Endothelial cell of umbilical vein (primary cell): Measurements from ENCODE around the gene ZNF24. TPM values are rescaled to one million over a fixed set of nuclear protein-coding genes. Genes with fewer than 3 reads are reported as not detected.

Source experiments
- BruUV-seq: library from RNA; stranded (reverse); fragments of 400-500 nt; replicated peaks from 2 replicates; lab custom pipeline; 2021; lab: Mats Ljungman, UMichigan
- CTCF ChIA-PET: fragments of 300-600, 350-600 bp; sonication (Branson Sonifier 250); formaldehyde crosslinking; loops from one replicate; lab custom pipeline; 2021; ENCODE audit warnings: antibody characterized with exemption, inconsistent platforms; lab: Charles Lee
- POLR2A ChIA-PET: fragments of 300-600, 350-600 bp; sonication (Branson Sonifier 250); formaldehyde crosslinking; loops from one replicate; lab custom pipeline; 2021; ENCODE audit warnings: antibody characterized with exemption, inconsistent platforms; lab: Charles Lee
- DNase-seq: peaks from one replicate; pipeline ENCODE4 v3.0.0-alpha.2; 2011; ENCODE audit warnings: low read depth, low spot score
- FAIRE-seq: peaks from 2 replicates; lab custom pipeline; 2011; peaks lifted over from hg19 to GRCh38; lab: Jason Lieb, UNC
- H2AFZ ChIP-seq: 2 replicates; pipeline ENCODE4 v1.6.0; 2012; ENCODE audit warnings: low read depth, low read length, control low read depth, inconsistent platforms
- H3K27ac ChIP-seq: 2 replicates; pipeline ENCODE4 v1.5.1; 2011; ENCODE audit warnings: low read depth, mild to moderate bottlenecking, control low read depth, low read length, moderate library complexity; ENCODE audit not compliant: insufficient read depth
- H3K27me3 ChIP-seq, 2 experiments: 2 replicates each; pipeline versions ENCODE4 v1.6.0 to v1.6.1; 2011; ENCODE audit warnings: low read length in 2 of 2, mixed read lengths in 1 of 2; ENCODE audit not compliant: control insufficient read depth in 2 of 2, insufficient read depth in 2 of 2
- H3K36me3 ChIP-seq, 2 experiments: 2 replicates in 1 of 2; 3 replicates in 1 of 2; pipeline ENCODE4 v1.5.1; 2011; ENCODE audit warnings: low read length in 2 of 2, mild to moderate bottlenecking in 1 of 2, moderate library complexity in 1 of 2; ENCODE audit not compliant: control insufficient read depth in 2 of 2, insufficient read depth in 2 of 2; ENCODE audit errors: extremely low read depth in 1 of 2
- H3K4me1 ChIP-seq: 3 replicates; pipeline ENCODE4 v1.5.1; 2011; ENCODE audit warnings: mild to moderate bottlenecking, low read length; ENCODE audit not compliant: control insufficient read depth, insufficient read depth; ENCODE audit errors: extremely low read depth
- H3K4me2 ChIP-seq: 2 replicates; pipeline ENCODE4 v1.6.1; 2011; ENCODE audit warnings: low read length, control low read depth, mixed read lengths; ENCODE audit not compliant: insufficient read depth
- H3K4me3 ChIP-seq, 3 experiments: fragments of 200-600 bp in 1 of 3; sonication (generic), shearing (Covaris generic) in 1 of 3; replicated peaks in 1 of 3; 2 replicates each; pipeline ENCODE4 v1.5.1; 2011 to 2016; ENCODE audit warnings: control low read depth in 3 of 3, low read length in 3 of 3, mild to moderate bottlenecking in 2 of 3, inconsistent platforms in 1 of 3, low read depth in 1 of 3, moderate library complexity in 1 of 3; ENCODE audit not compliant: insufficient read depth in 1 of 3
- H3K79me2 ChIP-seq: 2 replicates; pipeline ENCODE4 v1.6.0; 2012; ENCODE audit warnings: low read length, inconsistent platforms; ENCODE audit not compliant: control insufficient read depth, insufficient read depth
- H3K9ac ChIP-seq: replicated peaks from 2 replicates; pipeline ENCODE3; 2011; ENCODE audit warnings: low read length, control low read depth; ENCODE audit not compliant: insufficient read depth; ENCODE audit errors: extremely low read depth
- H3K9me1 ChIP-seq: replicated peaks from 3 replicates; pipeline ENCODE4 v1.6.0; 2011; ENCODE audit warnings: mild to moderate bottlenecking, low read length; ENCODE audit not compliant: control insufficient read depth, insufficient read depth; ENCODE audit errors: extremely low read depth
- H3K9me3 ChIP-seq: replicated peaks from 2 replicates; pipeline ENCODE4 v1.5.1; 2012; ENCODE audit warnings: low read length, inconsistent platforms; ENCODE audit not compliant: control insufficient read depth, insufficient read depth
- H4K20me1 ChIP-seq: replicated peaks from 2 replicates; pipeline ENCODE3; 2011; ENCODE audit warnings: mild to moderate bottlenecking, low read length; ENCODE audit not compliant: control insufficient read depth, insufficient read depth; ENCODE audit errors: extremely low read depth
- EZH2 ChIP-seq: IDR thresholded peaks from 2 replicates; pipeline ENCODE4 v1.6.1; 2012; ENCODE audit warnings: borderline replicate concordance, low read depth, mild to moderate bottlenecking, moderate library complexity, low read length, inconsistent platforms; ENCODE audit not compliant: severe bottlenecking
- FOS ChIP-seq: IDR thresholded peaks from 2 replicates; pipeline ENCODE4 v1.6.1; 2011; ENCODE audit warnings: mild to moderate bottlenecking, low read length, moderate library complexity, borderline replicate concordance; ENCODE audit not compliant: insufficient read depth
- GATA2 ChIP-seq: IDR thresholded peaks from 2 replicates; pipeline ENCODE4 v1.7.0; 2011; ENCODE audit warnings: low read depth, mild to moderate bottlenecking, moderate library complexity, mixed read lengths, low read length; ENCODE audit not compliant: insufficient read length, insufficient read depth
- JUN ChIP-seq: IDR thresholded peaks from 2 replicates; pipeline ENCODE4 v1.6.1; 2011; ENCODE audit warnings: borderline replicate concordance, low read depth; ENCODE audit not compliant: insufficient read length, insufficient read depth
- MYC ChIP-seq: IDR thresholded peaks from one replicate; pipeline ENCODE4 v1.6.1; 2011; ENCODE audit warnings: mild to moderate bottlenecking, low read depth, low read length
- POLR2A ChIP-seq: IDR thresholded peaks from 2 replicates; pipeline ENCODE4 v1.6.1; 2012; ENCODE audit warnings: low read depth, mild to moderate bottlenecking, control low read depth, low read length
- POLR2AphosphoS5 ChIP-seq: IDR thresholded peaks from 2 replicates; pipeline ENCODE4 v1.6.1; 2012; ENCODE audit warnings: low read depth, mild to moderate bottlenecking, control low read depth, low read length, moderate library complexity; ENCODE audit not compliant: insufficient read depth
- dilution Hi-C: fragments of 300-500 bp; cut with MboI; formaldehyde crosslinking; loops from one replicate; pipeline ENCODE4 v1.15.0; 2019; ENCODE audit warnings: low sequenced_read_pairs; ENCODE audit not compliant: extremely low pct_ligation_motif_present
- intact Hi-C: fragments of 100-400 bp; cut with micrococcal nuclease; formaldehyde crosslinking; loops from one replicate; pipeline ENCODE4 v1.10.0; 2022
- polyA plus RNA-seq, 4 experiments: library from polyadenylated mRNA; depleted of rRNA in 3 of 4; stranded (reverse) in 3 of 4; unstranded in 1 of 4; fragments of >200 nt; gene quantifications; 2 replicates each; pipeline versions ENCODE4 v1.2.1 to v1.2.3, GENCODE V29; 2011 to 2012; ENCODE audit warnings: missing spikeins in 1 of 4
- total RNA-seq: library from RNA; stranded (reverse); gene quantifications from 2 replicates; pipeline ENCODE4 v1.2.3, GENCODE V29; 2021
- TF ChIP-seq, protein P1 (sequence below), 2 donors: IDR thresholded peaks; 1 replicate in 1 of 2; 2 replicates in 1 of 2; pipeline ENCODE4 v1.5.1; 2011; ENCODE audit warnings: low read length in 2 of 2, mild to moderate bottlenecking in 2 of 2, moderate library complexity in 2 of 2, control low read depth in 1 of 2, inconsistent platforms in 1 of 2, low read depth in 1 of 2; ENCODE audit not compliant: insufficient read depth in 1 of 2; ENCODE audit errors: extremely low read depth in 1 of 2
- TF ChIP-seq, protein P2 (sequence below): IDR thresholded peaks from 2 replicates; pipeline ENCODE4 v1.6.1; 2011; ENCODE audit not compliant: insufficient read depth, insufficient read length

Gene ZNF24
- total and polyA plus RNA-seq, 2 donors (not counting 3 experiments of a cell fraction or from before 2014, with no cell fraction given) = 10.3 to 40.2 TPM

DNA sequence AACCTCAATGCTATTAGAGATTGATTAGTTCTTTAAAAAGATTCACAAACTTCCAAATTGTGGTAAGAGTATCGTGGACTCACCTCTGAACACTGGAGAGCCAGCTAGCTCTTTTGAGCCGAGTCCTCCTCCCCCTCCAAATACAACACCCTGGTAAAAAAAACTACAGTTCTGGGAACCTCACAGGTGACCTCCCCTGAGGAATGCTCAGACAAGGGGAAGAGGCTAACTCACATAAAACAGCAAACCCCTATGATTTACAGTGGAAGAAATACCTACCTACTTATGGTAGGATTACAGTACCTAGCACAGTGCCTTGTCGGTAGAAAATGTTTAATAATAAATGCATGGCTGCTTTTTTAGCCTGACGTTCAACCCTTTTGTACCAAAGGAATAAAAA, 8.4 kb downstream of the ZNF24 start:
- POLR2A ChIA-PET = no interaction called here
- no peak for FAIRE-seq
- intact Hi-C loops = no loop called here

DNA sequence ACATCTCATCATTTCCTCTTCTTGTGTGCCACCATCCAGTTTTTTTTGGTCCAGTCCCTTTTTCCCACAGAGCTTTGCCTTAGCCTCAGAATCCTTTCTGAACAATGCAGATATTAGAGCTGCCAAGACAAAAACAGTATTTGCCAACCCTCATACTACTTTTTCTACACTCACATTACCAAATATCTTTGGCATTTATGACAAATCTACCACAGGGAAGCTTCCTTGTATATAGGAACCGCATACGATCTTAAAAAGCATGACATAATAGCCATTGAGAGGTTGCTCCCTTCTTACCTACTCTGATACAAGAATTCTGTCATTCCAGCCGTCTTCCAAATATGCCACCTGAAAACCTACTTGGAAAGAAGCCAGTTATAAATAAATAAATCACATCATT, 9.4 kb downstream of the ZNF24 start:
- intact Hi-C loops (no loop called here), dilution Hi-C loops (no loop called here)
- CTCF ChIA-PET = interaction anchor here (1.0 to 1.2 kb wide), 2 partner anchors 9 to 14 kb away, joined by 3 read pairs; partner anchors contain the start of gene ZNF24
- Histone ChIP-seq H3K79me2 (peaks cover 19% of the 10 kb centered on the region), H4K20me1 (peaks cover 4% of the 10 kb centered on the region), H2AFZ (no peak overlapping the region), H3K27ac (no peak overlapping the region), H3K9me1 (no peaks in the 10 kb centered on the region), H3K9ac (no peak overlapping the region), H3K4me1 (no peaks in the 10 kb centered on the region), H3K4me3 (no peak overlapping the region), H3K27me3 (no peaks in the 10 kb centered on the region), H3K4me2 (no peak overlapping the region), H3K9me3 (no peaks in the 10 kb centered on the region), H3K36me3 (peaks cover 33 to 54% of the 10 kb centered on the region in 2 experiments)
- DNase-seq (no peak), FAIRE-seq (no peak)
- POLR2A ChIA-PET = no interaction called here
- BruUV-seq = no TSS peak
- no peak for TF ChIP-seq EZH2
- no peak for TF ChIP-seq MYC
- no peak for TF ChIP-seq FOS
- TF ChIP-seq POLR2A = no peak
- TF ChIP-seq, protein P1, sequence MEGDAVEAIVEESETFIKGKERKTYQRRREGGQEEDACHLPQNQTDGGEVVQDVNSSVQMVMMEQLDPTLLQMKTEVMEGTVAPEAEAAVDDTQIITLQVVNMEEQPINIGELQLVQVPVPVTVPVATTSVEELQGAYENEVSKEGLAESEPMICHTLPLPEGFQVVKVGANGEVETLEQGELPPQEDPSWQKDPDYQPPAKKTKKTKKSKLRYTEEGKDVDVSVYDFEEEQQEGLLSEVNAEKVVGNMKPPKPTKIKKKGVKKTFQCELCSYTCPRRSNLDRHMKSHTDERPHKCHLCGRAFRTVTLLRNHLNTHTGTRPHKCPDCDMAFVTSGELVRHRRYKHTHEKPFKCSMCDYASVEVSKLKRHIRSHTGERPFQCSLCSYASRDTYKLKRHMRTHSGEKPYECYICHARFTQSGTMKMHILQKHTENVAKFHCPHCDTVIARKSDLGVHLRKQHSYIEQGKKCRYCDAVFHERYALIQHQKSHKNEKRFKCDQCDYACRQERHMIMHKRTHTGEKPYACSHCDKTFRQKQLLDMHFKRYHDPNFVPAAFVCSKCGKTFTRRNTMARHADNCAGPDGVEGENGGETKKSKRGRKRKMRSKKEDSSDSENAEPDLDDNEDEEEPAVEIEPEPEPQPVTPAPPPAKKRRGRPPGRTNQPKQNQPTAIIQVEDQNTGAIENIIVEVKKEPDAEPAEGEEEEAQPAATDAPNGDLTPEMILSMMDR (IDR thresholded peaks at IDR 0.05; ENCODE audit: extremely low read depth in 1 of 2, insufficient read depth in 1 of 2, low read depth in 1 of 2, low read length in 2 of 2) = no peak
- no peak for TF ChIP-seq GATA2
- no peak for TF ChIP-seq POLR2AphosphoS5
- TF ChIP-seq JUN = no peak
- TF ChIP-seq, protein P2, sequence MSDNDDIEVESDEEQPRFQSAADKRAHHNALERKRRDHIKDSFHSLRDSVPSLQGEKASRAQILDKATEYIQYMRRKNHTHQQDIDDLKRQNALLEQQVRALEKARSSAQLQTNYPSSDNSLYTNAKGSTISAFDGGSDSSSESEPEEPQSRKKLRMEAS = no peak

More for the DNA sequence above, 8.4 kb downstream of the ZNF24 start:
- Histone ChIP-seq H3K4me1 (no peaks in the 10 kb centered on the region), H3K9ac (no peak overlapping the region), H3K79me2 (peaks cover 28% of the 10 kb centered on the region), H3K27me3 (no peaks in the 10 kb centered on the region), H3K4me2 (no peak overlapping the region), H3K4me3 (no peak overlapping the region), H3K36me3 (peaks cover 39 to 59% of the 10 kb centered on the region in 2 experiments), H3K9me3 (no peaks in the 10 kb centered on the region), H3K27ac (no peak overlapping the region), H4K20me1 (peaks cover 4% of the 10 kb centered on the region), H3K9me1 (no peaks in the 10 kb centered on the region), H2AFZ (no peak overlapping the region)
- TF ChIP-seq, protein P2 = no peak
- no peak for TF ChIP-seq GATA2
- TF ChIP-seq EZH2 = no peak
- no peak for TF ChIP-seq POLR2A
- dilution Hi-C loops = no loop called here
- BruUV-seq = no TSS peak
- CTCF ChIA-PET = interaction anchor here (1.2 kb wide), 1 partner anchor 8 kb away, joined by 3 read pairs; the partner anchor contains the start of gene ZNF24
- DNase-seq = no peak
